Activated B cell treated with CpG ODN at 0.5 μM for 24 hours (primary cell): ENCODE data around the gene HHIPL2. TPM values are rescaled to one million over a fixed set of nuclear protein-coding genes. Genes with fewer than 3 reads are reported as not detected.

Experiments used
- ATAC-seq: fragments of 200-7000 bp; cut with Tn5 transposase; one replicate; pipeline ENCODE4 v1.10.0; 2021; ENCODE audit warnings: low read depth, mild to moderate bottlenecking, moderate library complexity
- CTCF ChIA-PET: fragments of 350-600 bp; sonication (Branson Sonifier 250); formaldehyde crosslinking; loops from one replicate; lab custom pipeline; 2021; ENCODE audit warnings: antibody characterized with exemption; lab: Charles Lee
- POLR2A ChIA-PET: fragments of 350-600 bp; sonication (Branson Sonifier 250); formaldehyde crosslinking; loops from one replicate; lab custom pipeline; 2021; ENCODE audit warnings: antibody characterized with exemption; lab: Charles Lee
- DNase-seq: peaks from one replicate; pipeline ENCODE4 v3.0.0; 2022
- H3K27ac Mint-ChIP-seq: one replicate; pipeline ENCODE4 v1.8.0; 2020; ENCODE audit warnings: mixed read lengths
- H3K27me3 Mint-ChIP-seq: one replicate; pipeline ENCODE4 v1.8.0; 2021; ENCODE audit warnings: mixed read lengths
- H3K36me3 Mint-ChIP-seq: one replicate; pipeline ENCODE4 v1.8.0; 2021; ENCODE audit warnings: low read depth, mixed read lengths
- H3K4me1 Mint-ChIP-seq: one replicate; pipeline ENCODE4 v1.8.0; 2021; ENCODE audit warnings: mixed read lengths
- H3K4me3 Mint-ChIP-seq: one replicate; pipeline ENCODE4 v1.8.0; 2020; ENCODE audit warnings: mild to moderate bottlenecking, mixed read lengths
- H3K9me3 Mint-ChIP-seq: one replicate; pipeline ENCODE4 v1.8.0; 2020; ENCODE audit warnings: mixed read lengths
- intact Hi-C: fragments of 100-400 bp; cut with micrococcal nuclease; formaldehyde crosslinking; loops from one replicate; pipeline ENCODE4 v1.15.1; 2024
- total RNA-seq: library from RNA; stranded (reverse); gene quantifications from 2 replicates; pipeline ENCODE4 v1.2.3, GENCODE V29; 2022
- TF ChIP-seq, protein P1 (sequence below): fragments of 200-600 bp; IDR thresholded peaks from one replicate; pipeline ENCODE4 v1.8.0; 2022; ENCODE audit warnings: antibody characterized with exemption, mild to moderate bottlenecking

HHIPL2 gene
- total RNA-seq, 1 donor from 2014 or later = 1.5 TPM

- Mint-ChIP-seq H3K4me1 (peaks cover 2% of the 10 kb centered on the region), H3K9me3 (no peaks in the 10 kb centered on the region), H3K27me3 (peaks cover 21% of the 10 kb centered on the region), H3K27ac (no peak overlapping the region), H3K4me3 (no peak overlapping the region), H3K36me3 (no peaks in the 10 kb centered on the region)
- ChIA-PET POLR2A (no interaction called here), CTCF (interaction anchor here (0.8 kb wide), 1 partner anchor 88 kb away, joined by 3 read pairs; no protein-coding TSS in a partner anchor)
- intact Hi-C loops = no loop called here
- TF ChIP-seq, protein P1, sequence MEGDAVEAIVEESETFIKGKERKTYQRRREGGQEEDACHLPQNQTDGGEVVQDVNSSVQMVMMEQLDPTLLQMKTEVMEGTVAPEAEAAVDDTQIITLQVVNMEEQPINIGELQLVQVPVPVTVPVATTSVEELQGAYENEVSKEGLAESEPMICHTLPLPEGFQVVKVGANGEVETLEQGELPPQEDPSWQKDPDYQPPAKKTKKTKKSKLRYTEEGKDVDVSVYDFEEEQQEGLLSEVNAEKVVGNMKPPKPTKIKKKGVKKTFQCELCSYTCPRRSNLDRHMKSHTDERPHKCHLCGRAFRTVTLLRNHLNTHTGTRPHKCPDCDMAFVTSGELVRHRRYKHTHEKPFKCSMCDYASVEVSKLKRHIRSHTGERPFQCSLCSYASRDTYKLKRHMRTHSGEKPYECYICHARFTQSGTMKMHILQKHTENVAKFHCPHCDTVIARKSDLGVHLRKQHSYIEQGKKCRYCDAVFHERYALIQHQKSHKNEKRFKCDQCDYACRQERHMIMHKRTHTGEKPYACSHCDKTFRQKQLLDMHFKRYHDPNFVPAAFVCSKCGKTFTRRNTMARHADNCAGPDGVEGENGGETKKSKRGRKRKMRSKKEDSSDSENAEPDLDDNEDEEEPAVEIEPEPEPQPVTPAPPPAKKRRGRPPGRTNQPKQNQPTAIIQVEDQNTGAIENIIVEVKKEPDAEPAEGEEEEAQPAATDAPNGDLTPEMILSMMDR = no peak
- ATAC-seq (no peak), DNase-seq (no peak)
These were observed 1.2 kb downstream of the HHIPL2 start for GRCh38 chr1:222546548-222547259.

DNA sequence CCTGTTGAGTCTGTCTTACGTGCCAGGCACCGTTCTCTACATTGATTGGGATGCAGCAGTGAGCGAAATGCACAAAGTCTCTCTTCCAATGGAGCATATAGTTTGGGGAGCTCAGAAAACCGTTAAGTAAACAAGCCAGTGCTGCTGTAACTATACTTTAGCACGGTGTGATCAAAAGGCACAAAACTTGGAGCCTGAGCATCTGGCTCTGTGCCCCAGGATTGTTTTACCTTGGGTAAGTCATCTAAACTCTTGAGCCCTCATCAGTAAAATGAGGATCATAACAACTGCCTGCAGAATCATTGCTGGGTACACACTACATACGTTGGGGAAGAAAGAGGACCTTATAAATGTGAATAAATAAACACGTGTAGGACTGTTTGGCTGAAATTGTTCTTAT lies 1.8 kb downstream of the HHIPL2 start:
- no peak for DNase-seq
- no peak overlapping the region for H3K27ac Mint-ChIP-seq
- H3K4me1 Mint-ChIP-seq = peaks cover 2% of the 10 kb centered on the region
- peaks cover 21% of the 10 kb centered on the region for H3K27me3 Mint-ChIP-seq
- CTCF ChIA-PET = no interaction called here
- POLR2A ChIA-PET = no interaction called here
- TF ChIP-seq, protein P1 = no peak
- intact Hi-C loops = no loop called here
- H3K4me3 Mint-ChIP-seq = no peak overlapping the region
- no peaks in the 10 kb centered on the region for H3K9me3 Mint-ChIP-seq
- no peaks in the 10 kb centered on the region for H3K36me3 Mint-ChIP-seq
- ATAC-seq = no peak

- CTCF ChIA-PET = no interaction called here
- ATAC-seq = no peak
- DNase-seq = no peak
- intact Hi-C loops = no loop called here
- no peaks in the 10 kb centered on the region for H3K36me3 Mint-ChIP-seq
- H3K4me3 Mint-ChIP-seq = no peak overlapping the region
- H3K27ac Mint-ChIP-seq = no peak overlapping the region
- POLR2A ChIA-PET = no interaction called here
- peaks cover 2% of the 10 kb centered on the region for H3K4me1 Mint-ChIP-seq
- peaks cover 21% of the 10 kb centered on the region for H3K27me3 Mint-ChIP-seq
- H3K9me3 Mint-ChIP-seq = no peaks in the 10 kb centered on the region
- TF ChIP-seq, protein P1 = no peak
These were observed 4.1 kb downstream of the HHIPL2 start for GRCh38 chr1:222543817-222544216.

GRCh38 chr1:222540598-222540995 lies 7.3 kb downstream of the HHIPL2 start:
- Mint-ChIP-seq H3K4me3 (no peak overlapping the region), H3K4me1 (peaks cover 2% of the 10 kb centered on the region), H3K36me3 (no peaks in the 10 kb centered on the region), H3K27ac (no peak overlapping the region), H3K9me3 (no peaks in the 10 kb centered on the region), H3K27me3 (peaks cover 16% of the 10 kb centered on the region)
- TF ChIP-seq, protein P1 = no peak
- POLR2A ChIA-PET = no interaction called here
- ATAC-seq = no peak
- CTCF ChIA-PET = no interaction called here
- intact Hi-C loops = no loop called here
- DNase-seq = no peak

- no peak overlapping the region for H3K4me3 Mint-ChIP-seq
- H3K36me3 Mint-ChIP-seq = no peaks in the 10 kb centered on the region
- intact Hi-C loops = no loop called here
- ATAC-seq (no peak), DNase-seq (no peak)
- H3K4me1 Mint-ChIP-seq = no peaks in the 10 kb centered on the region
- CTCF ChIA-PET = no interaction called here
- no peak overlapping the region for H3K27ac Mint-ChIP-seq
- H3K27me3 Mint-ChIP-seq = peaks cover 12% of the 10 kb centered on the region
- POLR2A ChIA-PET = no interaction called here
- no peaks in the 10 kb centered on the region for H3K9me3 Mint-ChIP-seq
- TF ChIP-seq, protein P1 = no peak
These were observed 7.8 kb downstream of the HHIPL2 start for GRCh38 chr1:222539951-222540597.
